Measurements from ENCODE around the gene PCSK9. TPM values are rescaled to one million over a fixed set of nuclear protein-coding genes. Genes with fewer than 3 reads are reported as not detected.

Gene PCSK9
- total and polyA plus RNA-seq, 2 of the 13 experiments (the other 11 are each of a cell fraction or from before 2014, with no cell fraction given): 33.3 to 80.5 TPM

DNA sequence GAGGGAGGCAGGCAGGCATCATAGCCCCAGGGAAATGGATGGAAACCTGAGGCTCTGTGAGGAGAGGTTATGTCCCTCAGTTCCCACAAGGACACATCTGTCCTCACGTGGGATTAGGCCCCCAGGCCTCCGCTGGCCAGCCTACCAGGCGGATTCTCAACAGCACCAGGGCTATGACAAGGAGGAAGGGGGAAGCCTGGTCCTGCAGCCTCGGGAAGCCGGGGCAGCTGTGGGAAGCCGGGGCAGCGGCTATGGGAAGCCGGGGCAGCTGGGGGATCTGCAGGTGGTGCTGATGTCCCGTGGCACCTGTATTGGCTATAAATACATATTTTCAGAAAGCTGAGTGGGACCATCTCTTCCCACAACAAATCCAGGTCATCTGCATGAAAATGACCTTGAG lies 21.0 kb upstream of the PCSK9 start (continued):
- no peak for TF ChIP-seq ZFP1 (CRISPR knock-in tag; IDR thresholded peaks at IDR 0.05)

DNA sequence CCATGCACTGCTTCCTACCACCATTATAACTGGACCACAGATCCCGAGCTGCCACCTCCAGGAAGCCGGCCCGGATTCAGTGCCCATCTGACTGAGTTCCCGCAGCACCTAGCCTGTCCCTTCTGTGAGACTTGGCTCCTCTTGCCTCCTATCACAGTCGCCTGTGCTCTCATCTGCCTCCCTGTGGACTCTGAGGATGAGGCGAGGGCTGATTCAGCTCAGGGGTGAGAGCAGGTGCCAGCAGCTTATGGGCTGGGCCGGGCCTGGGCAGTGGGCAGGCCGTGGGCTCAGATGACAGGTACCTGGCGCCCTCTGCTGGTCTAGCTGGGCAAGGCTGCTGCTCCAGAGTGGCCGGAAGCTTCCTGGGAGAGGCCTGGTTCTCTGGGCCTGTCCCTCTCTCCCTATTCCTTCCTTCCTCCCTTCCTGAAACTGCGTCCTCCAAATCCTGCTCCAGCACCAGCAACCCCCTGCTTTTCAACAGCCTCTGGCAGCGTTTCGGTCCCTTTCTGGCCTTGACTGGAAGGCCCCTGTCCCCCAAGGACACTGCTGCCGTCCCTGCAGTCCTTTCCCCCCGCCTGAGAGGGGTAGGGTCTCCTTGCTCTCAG lies 17.3 kb upstream of the PCSK9 start:
- no TSS peak for BruUV-seq (replicated peaks)
- Histone ChIP-seq H3K36me3 (replicated peaks in 1 of 2; ENCODE audit: control insufficient read depth in 1 of 2, insufficient read depth in 2 of 2, low read length in 2 of 2) (no peaks in the 10 kb centered on the region), H3K79me2 (ENCODE audit: insufficient read depth, low read length) (no peaks in the 10 kb centered on the region), H3K27me3 (ENCODE audit: control insufficient read depth in 1 of 2, insufficient read depth in 2 of 2, low read length in 2 of 2) (peaks cover 0 to 10% of the 10 kb centered on the region in 2 experiments; a peak in 2 of 5 replicates), H3K4me1 (ENCODE audit: insufficient read depth, low read length) (peaks cover 11% of the 10 kb centered on the region), H3K27ac (ENCODE audit: extremely low read length, insufficient read depth, low read length) (no peak overlapping the region), H3K4me3 (replicated peaks in 1 of 3; ENCODE audit: insufficient read depth in 1 of 3, low read depth in 2 of 3, low read length in 3 of 3) (peak overlapping the region in 1 of 3 experiments; percentile 44; a peak in 2 of 6 replicates), H4K20me1 (ENCODE audit: insufficient read depth, low read length) (no peaks in the 10 kb centered on the region), H2AFZ (ENCODE audit: low read length) (no peak overlapping the region), H3K9ac (ENCODE audit: insufficient read depth, low read depth, low read length) (peak overlapping the region; percentile 39), H3K9me3 (ENCODE audit: low read length) (no peaks in the 10 kb centered on the region), H3K4me2 (ENCODE audit: low read depth, low read length) (peak overlapping the region; percentile 61)
- DNase-seq (ENCODE audit: low spot score) (peak; percentile 74), FAIRE-seq (peak; percentile 74), ATAC-seq (peak; percentile 99)
- intact Hi-C loops (cut with micrococcal nuclease; ENCODE audit: unreplicated experiment): loop anchor here (1.0 to 5.0 kb wide), 4 partner anchors 49 to 155 kb away; no protein-coding TSS in a partner anchor
- ChIA-PET CTCF (ENCODE audit: low intra/inter-chr PET ratio, low total read pairs) (interaction anchor here (0.6 to 2.0 kb wide), 3 partner anchors 11 to 77 kb away, joined by 3 to 17 read pairs (median 7); no protein-coding TSS in a partner anchor), POLR2A (interaction anchor here (0.9 to 1.5 kb wide), 6 partner anchors 10 to 171 kb away, joined by 3 to 5 read pairs (median 4); no protein-coding TSS in a partner anchor)
- 29% methylated on average over 8 of the region's 15 CpGs for WGBS (ENCODE audit: low lambda C conversion rate)
- in situ Hi-C loops (cut with HindIII; ENCODE audit: extremely low pct_ligation_motif_present, low pct_unique_long_range_greater_than_20kb): no loop called here
- TF ChIP-seq, protein P1, sequence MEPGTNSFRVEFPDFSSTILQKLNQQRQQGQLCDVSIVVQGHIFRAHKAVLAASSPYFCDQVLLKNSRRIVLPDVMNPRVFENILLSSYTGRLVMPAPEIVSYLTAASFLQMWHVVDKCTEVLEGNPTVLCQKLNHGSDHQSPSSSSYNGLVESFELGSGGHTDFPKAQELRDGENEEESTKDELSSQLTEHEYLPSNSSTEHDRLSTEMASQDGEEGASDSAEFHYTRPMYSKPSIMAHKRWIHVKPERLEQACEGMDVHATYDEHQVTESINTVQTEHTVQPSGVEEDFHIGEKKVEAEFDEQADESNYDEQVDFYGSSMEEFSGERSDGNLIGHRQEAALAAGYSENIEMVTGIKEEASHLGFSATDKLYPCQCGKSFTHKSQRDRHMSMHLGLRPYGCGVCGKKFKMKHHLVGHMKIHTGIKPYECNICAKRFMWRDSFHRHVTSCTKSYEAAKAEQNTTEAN (CRISPR knock-in tag; conservative IDR thresholded peaks at IDR 0.05): no peak
- TF ChIP-seq, protein P2, sequence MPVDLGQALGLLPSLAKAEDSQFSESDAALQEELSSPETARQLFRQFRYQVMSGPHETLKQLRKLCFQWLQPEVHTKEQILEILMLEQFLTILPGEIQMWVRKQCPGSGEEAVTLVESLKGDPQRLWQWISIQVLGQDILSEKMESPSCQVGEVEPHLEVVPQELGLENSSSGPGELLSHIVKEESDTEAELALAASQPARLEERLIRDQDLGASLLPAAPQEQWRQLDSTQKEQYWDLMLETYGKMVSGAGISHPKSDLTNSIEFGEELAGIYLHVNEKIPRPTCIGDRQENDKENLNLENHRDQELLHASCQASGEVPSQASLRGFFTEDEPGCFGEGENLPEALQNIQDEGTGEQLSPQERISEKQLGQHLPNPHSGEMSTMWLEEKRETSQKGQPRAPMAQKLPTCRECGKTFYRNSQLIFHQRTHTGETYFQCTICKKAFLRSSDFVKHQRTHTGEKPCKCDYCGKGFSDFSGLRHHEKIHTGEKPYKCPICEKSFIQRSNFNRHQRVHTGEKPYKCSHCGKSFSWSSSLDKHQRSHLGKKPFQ (CRISPR knock-in tag; IDR thresholded peaks at IDR 0.05; ENCODE audit: insufficient replicate concordance): no peak
- TF ChIP-seq ZMYM2 (CRISPR knock-in tag; IDR thresholded peaks at IDR 0.05) (no peak), HOXA3 (CRISPR knock-in tag; IDR thresholded peaks at IDR 0.05) (peak; percentile 38; the same call in 1 of the 2 replicates), MEIS1 (CRISPR knock-in tag; IDR thresholded peaks at IDR 0.05; ENCODE audit: borderline replicate concordance) (0 out of 2 replicates have a peak, but pooled peaks have one; percentile 27), SRSF9 (IDR thresholded peaks at IDR 0.05; ENCODE audit: borderline replicate concordance, insufficient read depth, low read depth, low read length, poor library complexity, severe bottlenecking) (no peak)
- TF ChIP-seq, protein P3, sequence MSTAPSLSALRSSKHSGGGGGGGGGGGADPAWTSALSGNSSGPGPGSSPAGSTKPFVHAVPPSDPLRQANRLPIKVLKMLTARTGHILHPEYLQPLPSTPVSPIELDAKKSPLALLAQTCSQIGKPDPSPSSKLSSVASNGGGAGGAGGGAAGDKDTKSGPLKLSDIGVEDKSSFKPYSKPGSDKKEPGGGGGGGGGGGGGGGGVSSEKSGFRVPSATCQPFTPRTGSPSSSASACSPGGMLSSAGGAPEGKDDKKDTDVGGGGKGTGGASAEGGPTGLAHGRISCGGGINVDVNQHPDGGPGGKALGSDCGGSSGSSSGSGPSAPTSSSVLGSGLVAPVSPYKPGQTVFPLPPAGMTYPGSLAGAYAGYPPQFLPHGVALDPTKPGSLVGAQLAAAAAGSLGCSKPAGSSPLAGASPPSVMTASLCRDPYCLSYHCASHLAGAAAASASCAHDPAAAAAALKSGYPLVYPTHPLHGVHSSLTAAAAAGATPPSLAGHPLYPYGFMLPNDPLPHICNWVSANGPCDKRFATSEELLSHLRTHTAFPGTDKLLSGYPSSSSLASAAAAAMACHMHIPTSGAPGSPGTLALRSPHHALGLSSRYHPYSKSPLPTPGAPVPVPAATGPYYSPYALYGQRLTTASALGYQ (CRISPR knock-in tag; IDR thresholded peaks at IDR 0.05): no peak
- TF ChIP-seq, protein P4, sequence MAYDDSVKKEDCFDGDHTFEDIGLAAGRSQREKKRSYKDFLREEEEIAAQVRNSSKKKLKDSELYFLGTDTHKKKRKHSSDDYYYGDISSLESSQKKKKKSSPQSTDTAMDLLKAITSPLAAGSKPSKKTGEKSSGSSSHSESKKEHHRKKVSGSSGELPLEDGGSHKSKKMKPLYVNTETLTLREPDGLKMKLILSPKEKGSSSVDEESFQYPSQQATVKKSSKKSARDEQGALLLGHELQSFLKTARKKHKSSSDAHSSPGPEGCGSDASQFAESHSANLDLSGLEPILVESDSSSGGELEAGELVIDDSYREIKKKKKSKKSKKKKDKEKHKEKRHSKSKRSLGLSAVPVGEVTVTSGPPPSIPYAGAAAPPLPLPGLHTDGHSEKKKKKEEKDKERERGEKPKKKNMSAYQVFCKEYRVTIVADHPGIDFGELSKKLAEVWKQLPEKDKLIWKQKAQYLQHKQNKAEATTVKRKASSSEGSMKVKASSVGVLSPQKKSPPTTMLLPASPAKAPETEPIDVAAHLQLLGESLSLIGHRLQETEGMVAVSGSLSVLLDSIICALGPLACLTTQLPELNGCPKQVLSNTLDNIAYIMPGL (CRISPR knock-in tag; IDR thresholded peaks at IDR 0.05; ENCODE audit: borderline replicate concordance in 1 of 2, low read depth in 1 of 2): peak; percentile 50 to 63; a peak in 1 of 4 replicates
- TF ChIP-seq, protein P5, sequence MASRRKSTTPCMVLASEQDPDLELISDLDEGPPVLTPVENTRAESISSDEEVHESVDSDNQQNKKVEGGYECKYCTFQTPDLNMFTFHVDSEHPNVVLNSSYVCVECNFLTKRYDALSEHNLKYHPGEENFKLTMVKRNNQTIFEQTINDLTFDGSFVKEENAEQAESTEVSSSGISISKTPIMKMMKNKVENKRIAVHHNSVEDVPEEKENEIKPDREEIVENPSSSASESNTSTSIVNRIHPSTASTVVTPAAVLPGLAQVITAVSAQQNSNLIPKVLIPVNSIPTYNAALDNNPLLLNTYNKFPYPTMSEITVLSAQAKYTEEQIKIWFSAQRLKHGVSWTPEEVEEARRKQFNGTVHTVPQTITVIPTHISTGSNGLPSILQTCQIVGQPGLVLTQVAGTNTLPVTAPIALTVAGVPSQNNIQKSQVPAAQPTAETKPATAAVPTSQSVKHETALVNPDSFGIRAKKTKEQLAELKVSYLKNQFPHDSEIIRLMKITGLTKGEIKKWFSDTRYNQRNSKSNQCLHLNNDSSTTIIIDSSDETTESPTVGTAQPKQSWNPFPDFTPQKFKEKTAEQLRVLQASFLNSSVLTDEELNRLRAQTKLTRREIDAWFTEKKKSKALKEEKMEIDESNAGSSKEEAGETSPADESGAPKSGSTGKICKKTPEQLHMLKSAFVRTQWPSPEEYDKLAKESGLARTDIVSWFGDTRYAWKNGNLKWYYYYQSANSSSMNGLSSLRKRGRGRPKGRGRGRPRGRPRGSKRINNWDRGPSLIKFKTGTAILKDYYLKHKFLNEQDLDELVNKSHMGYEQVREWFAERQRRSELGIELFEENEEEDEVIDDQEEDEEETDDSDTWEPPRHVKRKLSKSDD (CRISPR knock-in tag; IDR thresholded peaks at IDR 0.05; ENCODE audit: low read depth): 0 out of 2 replicates have a peak, but pooled peaks have one; percentile 66
